Mesendoderm (in vitro differentiated cells): ENCODE data around the gene COA5.

Source experiments
- DNase-seq: peaks from one replicate; pipeline ENCODE4 v3.0.0; 2013
- H2AK5ac ChIP-seq: 2 replicates; pipeline ENCODE4 v1.6.1; 2013; ENCODE audit warnings: low read length, inconsistent platforms
- H2BK120ac ChIP-seq: 2 replicates; pipeline ENCODE4 v1.6.1; 2013; ENCODE audit warnings: low read depth, mild to moderate bottlenecking, low read length, moderate library complexity, mixed read lengths
- H2BK15ac ChIP-seq: replicated peaks from 2 replicates; pipeline ENCODE4 v1.6.1; 2013; ENCODE audit warnings: low read depth, mild to moderate bottlenecking, moderate library complexity
- H2BK5ac ChIP-seq: 2 replicates; pipeline ENCODE4 v1.6.1; 2013; ENCODE audit warnings: low read length, inconsistent platforms
- H3K18ac ChIP-seq: 2 replicates; pipeline ENCODE4 v1.6.1; 2013; ENCODE audit warnings: mild to moderate bottlenecking, low read length, mixed read lengths
- H3K23ac ChIP-seq: one replicate; pipeline ENCODE4 v1.6.1; 2013; ENCODE audit warnings: low read length
- H3K27ac ChIP-seq: 2 replicates; pipeline ENCODE4 v1.5.1; 2013; ENCODE audit warnings: low read depth, mild to moderate bottlenecking, inconsistent platforms, low read length, moderate library complexity
- H3K27me3 ChIP-seq: 2 replicates; pipeline ENCODE4 v1.6.1; 2013; ENCODE audit warnings: low read length, control low read depth, mild to moderate bottlenecking, inconsistent platforms; ENCODE audit not compliant: insufficient read depth, poor library complexity
- H3K36me3 ChIP-seq: 2 replicates; pipeline ENCODE4 v1.6.1; 2013; ENCODE audit warnings: low read length, inconsistent platforms; ENCODE audit not compliant: control insufficient read depth, insufficient read depth
- H3K4ac ChIP-seq: one replicate; pipeline ENCODE4 v1.6.1; 2013; ENCODE audit warnings: low read depth, mild to moderate bottlenecking, low read length, moderate library complexity
- H3K4me1 ChIP-seq: 2 replicates; pipeline ENCODE4 v1.6.1; 2013; ENCODE audit warnings: low read depth, low read length, inconsistent platforms; ENCODE audit not compliant: control insufficient read depth
- H3K4me2 ChIP-seq: 2 replicates; pipeline ENCODE4 v1.6.1; 2013; ENCODE audit warnings: low read length
- H3K4me3 ChIP-seq: 2 replicates; pipeline ENCODE4 v1.5.1; 2013; ENCODE audit warnings: mild to moderate bottlenecking, low read length
- H3K56ac ChIP-seq: one replicate; pipeline ENCODE4 v1.6.1; 2013; ENCODE audit warnings: low read length
- H3K79me1 ChIP-seq: 2 replicates; pipeline ENCODE4 v1.6.1; 2013; ENCODE audit warnings: low read length, inconsistent platforms
- H3K79me2 ChIP-seq: 2 replicates; pipeline ENCODE4 v1.6.1; 2013; ENCODE audit warnings: mild to moderate bottlenecking, low read length; ENCODE audit not compliant: control insufficient read depth, insufficient read depth
- H3K9ac ChIP-seq: 2 replicates; pipeline ENCODE4 v1.6.1; 2013; ENCODE audit warnings: low read length, inconsistent platforms
- H4K5ac ChIP-seq: one replicate; pipeline ENCODE4 v1.6.1; 2013; ENCODE audit warnings: low read length
- H4K8ac ChIP-seq: one replicate; pipeline ENCODE4 v1.6.1; 2013; ENCODE audit warnings: low read depth, mild to moderate bottlenecking, control low read depth, low read length, moderate library complexity
- WGBS: extraction: QIAGEN DNeasy Blood & Tissue Kit; methylation state at CpG from one replicate; pipeline ENCODE4 v1.1.7; 2013; ENCODE audit warnings: low lambda C conversion rate, missing lambda C conversion rate; ENCODE audit not compliant: insufficient coverage; ENCODE audit errors: extremely low coverage; 5-methylcytosine and 5-hydroxymethylcytosine counted together

COA5 gene

DNA sequence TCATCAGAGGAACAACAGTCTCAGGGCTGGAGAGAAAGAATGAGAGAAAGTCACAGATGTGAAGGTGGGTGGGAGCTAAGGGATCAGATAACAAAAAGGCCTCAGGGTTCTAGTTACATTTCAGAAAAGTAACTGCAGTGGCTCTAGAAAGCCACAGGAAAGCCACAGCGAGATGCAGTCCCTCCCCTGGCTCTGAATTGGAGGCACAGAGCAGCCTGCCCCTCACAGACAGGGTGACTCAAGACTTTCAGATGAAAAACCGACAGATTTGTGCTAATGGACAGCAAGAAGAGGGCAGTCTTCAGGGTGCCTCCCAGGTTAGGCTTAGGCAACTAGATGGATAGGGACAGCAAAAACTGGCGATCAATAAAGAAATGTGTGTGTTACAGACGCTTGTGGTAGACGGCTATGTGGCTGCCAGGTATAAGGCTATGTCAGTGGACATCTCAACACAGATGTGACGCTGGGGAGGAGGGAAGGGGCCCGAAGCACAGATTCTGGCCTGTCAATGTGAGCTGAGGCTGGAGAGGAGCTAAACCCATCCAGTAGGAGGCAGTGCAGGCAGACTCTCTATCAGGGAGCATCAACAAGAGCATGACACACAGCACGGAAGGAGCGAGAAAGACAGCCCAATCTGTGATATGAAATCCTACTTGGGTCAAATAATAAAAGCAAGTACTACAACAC, 26.2 kb upstream of the COA5 start:
- no peak overlapping the region for H2AK5ac ChIP-seq
- peak; percentile 89 for DNase-seq

DNA sequence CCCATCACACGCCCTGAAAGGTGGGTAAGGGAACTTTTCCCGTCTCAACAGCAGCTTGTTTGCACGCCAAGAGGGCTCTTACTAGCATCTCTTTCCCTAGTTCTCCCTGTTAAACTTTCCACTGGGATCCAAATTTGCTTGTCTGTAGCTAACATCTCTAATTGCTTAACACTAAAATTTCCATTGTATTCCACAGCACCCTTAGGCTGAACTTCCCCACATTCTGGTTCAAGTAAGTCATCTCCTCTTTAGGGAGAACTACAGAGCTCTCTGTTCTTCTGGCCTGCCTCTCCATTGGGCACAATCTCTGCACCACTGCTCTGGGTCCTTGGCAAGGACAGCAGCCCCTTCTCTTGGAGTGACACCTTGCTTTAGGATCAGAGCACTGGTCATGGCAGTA, 24.0 kb upstream of the COA5 start:
- Histone ChIP-seq H3K4ac (no peak overlapping the region), H2BK5ac (no peak overlapping the region), H3K27ac (no peak overlapping the region), H3K79me2 (no peaks in the 10 kb centered on the region), H3K4me2 (no peak overlapping the region), H4K5ac (no peak overlapping the region), H3K36me3 (no peaks in the 10 kb centered on the region), H3K23ac (no peak overlapping the region), H2BK120ac (no peak overlapping the region), H3K4me1 (peaks cover 2% of the 10 kb centered on the region), H3K9ac (no peak overlapping the region), H3K18ac (no peak overlapping the region), H3K4me3 (no peak overlapping the region), H3K79me1 (no peaks in the 10 kb centered on the region), H2AK5ac (peak overlapping the region; percentile 33), H3K27me3 (no peaks in the 10 kb centered on the region), H2BK15ac (no peak overlapping the region), H4K8ac (no peak overlapping the region), H3K56ac (no peak overlapping the region)
- WGBS = no CpG with 5 or more reads among the region's 3 CpGs
- no peak for DNase-seq

More for the DNA sequence above, 26.2 kb upstream of the COA5 start:
- Histone ChIP-seq H3K27me3 (no peaks in the 10 kb centered on the region), H3K4me3 (no peak overlapping the region), H3K4me1 (peaks cover 2% of the 10 kb centered on the region), H3K4me2 (no peak overlapping the region), H2BK5ac (peak overlapping the region; percentile 23), H3K9ac (peak overlapping the region; percentile 10), H2BK120ac (no peak overlapping the region), H3K4ac (no peak overlapping the region), H3K56ac (peak overlapping the region; percentile 51), H2BK15ac (no peak overlapping the region), H4K5ac (no peak overlapping the region), H3K79me2 (no peaks in the 10 kb centered on the region), H3K36me3 (no peaks in the 10 kb centered on the region), H4K8ac (no peak overlapping the region), H3K23ac (no peak overlapping the region), H3K18ac (no peak overlapping the region), H3K27ac (no peak overlapping the region), H3K79me1 (no peaks in the 10 kb centered on the region)
- no CpG with 5 or more reads among the region's 9 CpGs for WGBS

DNA sequence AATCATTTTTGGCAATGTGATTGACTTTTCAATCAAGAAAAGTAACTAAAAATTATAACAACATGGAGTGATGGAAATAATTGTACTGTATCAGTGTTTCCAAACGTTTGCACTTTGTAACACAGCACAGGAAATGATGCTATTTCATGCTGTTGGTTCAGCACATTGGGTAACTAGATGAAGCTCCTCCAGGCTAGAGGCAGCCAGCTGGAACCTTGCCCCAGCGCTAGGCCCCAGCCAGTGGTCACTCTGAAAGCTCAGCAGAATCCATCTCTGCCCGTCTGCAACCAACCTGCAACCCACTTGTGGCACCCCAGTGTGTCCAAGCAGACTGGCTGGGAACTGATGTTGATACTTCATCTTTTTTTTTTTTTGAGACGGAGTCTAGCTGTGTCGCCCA, 15.3 kb upstream of the COA5 start:
- no peak overlapping the region for H3K18ac ChIP-seq
- no peak overlapping the region for H2BK15ac ChIP-seq
- no peaks in the 10 kb centered on the region for H3K79me1 ChIP-seq
- H3K9ac ChIP-seq = no peak overlapping the region
- no peak overlapping the region for H3K56ac ChIP-seq
- no CpG with 5 or more reads among the region's 5 CpGs for WGBS
- H3K4me1 ChIP-seq = no peaks in the 10 kb centered on the region
- H4K5ac ChIP-seq = no peak overlapping the region
- no peak overlapping the region for H3K27ac ChIP-seq
- no peak overlapping the region for H3K23ac ChIP-seq
- DNase-seq = no peak
- H3K27me3 ChIP-seq = no peaks in the 10 kb centered on the region
- H3K36me3 ChIP-seq = no peaks in the 10 kb centered on the region
- no peaks in the 10 kb centered on the region for H3K79me2 ChIP-seq
- no peak overlapping the region for H2BK120ac ChIP-seq
- no peak overlapping the region for H4K8ac ChIP-seq
- H2BK5ac ChIP-seq = no peak overlapping the region
- no peak overlapping the region for H3K4me2 ChIP-seq
- H3K4me3 ChIP-seq = no peak overlapping the region
- no peak overlapping the region for H2AK5ac ChIP-seq
- no peak overlapping the region for H3K4ac ChIP-seq

DNA sequence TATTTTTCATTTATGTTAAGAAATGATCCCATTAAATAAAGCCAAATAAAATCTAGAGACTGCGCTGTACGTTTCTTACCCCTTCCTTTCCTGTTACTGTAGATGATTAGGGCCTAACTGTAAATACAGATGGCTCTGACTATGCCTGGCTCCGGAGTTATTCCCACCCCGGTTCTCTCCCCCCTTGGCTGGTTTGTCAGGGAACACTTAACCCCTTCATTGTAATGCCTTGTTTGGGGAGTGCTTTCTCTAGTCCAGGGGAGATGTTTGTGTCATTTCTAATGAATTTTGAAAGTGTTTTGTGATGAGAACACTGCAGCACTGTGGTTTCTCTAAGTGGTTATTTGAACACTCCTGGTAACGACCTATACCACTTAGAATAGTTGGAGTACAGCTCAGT, 8.8 kb upstream of the COA5 start:
- Histone ChIP-seq H3K4me3 (no peak overlapping the region), H4K5ac (no peak overlapping the region), H3K9ac (no peak overlapping the region), H3K27ac (no peak overlapping the region), H3K4me2 (no peak overlapping the region), H3K36me3 (peaks cover 8% of the 10 kb centered on the region), H2AK5ac (no peak overlapping the region), H2BK15ac (no peak overlapping the region), H3K27me3 (no peaks in the 10 kb centered on the region), H3K79me1 (peaks cover 7% of the 10 kb centered on the region), H3K23ac (no peak overlapping the region), H3K18ac (no peak overlapping the region), H3K79me2 (peaks cover 5% of the 10 kb centered on the region), H4K8ac (no peak overlapping the region), H3K4ac (no peak overlapping the region), H3K56ac (no peak overlapping the region), H2BK5ac (no peak overlapping the region), H3K4me1 (peaks cover 8% of the 10 kb centered on the region), H2BK120ac (no peak overlapping the region)
- no peak for DNase-seq
- no CpG with 5 or more reads among the region's 5 CpGs for WGBS

DNA sequence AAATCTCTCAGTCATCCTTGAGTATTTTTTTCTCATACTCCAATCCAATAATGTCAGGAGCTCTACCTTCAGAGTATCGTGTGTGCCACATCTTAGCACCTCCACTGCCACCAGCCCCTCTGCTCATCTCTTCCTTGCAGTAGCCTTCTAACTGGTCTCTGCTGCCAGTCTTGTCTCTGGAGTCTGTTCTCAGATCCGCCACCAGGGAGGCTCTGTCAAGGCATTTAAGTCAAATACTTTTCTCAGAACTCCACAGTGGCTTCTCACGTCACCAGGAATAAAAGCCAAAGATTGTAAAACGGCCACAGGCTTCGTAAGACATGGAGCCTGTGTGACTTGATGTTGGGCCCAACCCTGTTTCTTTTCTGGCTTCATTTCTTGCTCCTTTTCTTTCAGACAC, 7.2 kb upstream of the COA5 start:
- no CpG with 5 or more reads among the region's 5 CpGs for WGBS
- no peak overlapping the region for H3K4me3 ChIP-seq
- no peaks in the 10 kb centered on the region for H3K27me3 ChIP-seq
- peaks cover 8% of the 10 kb centered on the region for H3K36me3 ChIP-seq
- no peak overlapping the region for H3K27ac ChIP-seq
- no peak overlapping the region for H3K4ac ChIP-seq
- H3K4me1 ChIP-seq = peaks cover 10% of the 10 kb centered on the region
- DNase-seq = peak; percentile 60
- H3K9ac ChIP-seq = no peak overlapping the region
- H3K18ac ChIP-seq = no peak overlapping the region
- H2AK5ac ChIP-seq = no peak overlapping the region
- no peak overlapping the region for H2BK15ac ChIP-seq
- H2BK5ac ChIP-seq = no peak overlapping the region
- H3K79me2 ChIP-seq = peaks cover 5% of the 10 kb centered on the region
- H4K8ac ChIP-seq = no peak overlapping the region
- no peak overlapping the region for H3K23ac ChIP-seq
- H3K56ac ChIP-seq = no peak overlapping the region
- H4K5ac ChIP-seq = no peak overlapping the region
- H3K79me1 ChIP-seq = peaks cover 7% of the 10 kb centered on the region
- H3K4me2 ChIP-seq = no peak overlapping the region
- no peak overlapping the region for H2BK120ac ChIP-seq
